Hepatocyte (in vitro differentiated cells): ENCODE measurements around the gene GPRIN3. TPM values are rescaled to one million over a fixed set of nuclear protein-coding genes. Genes with fewer than 3 reads are reported as not detected.

Experiments used
- DNase-seq: peaks from one replicate; pipeline ENCODE4 v3.0.0-alpha.2; 2016; ENCODE audit warnings: low spot score
- H2AFZ ChIP-seq: fragments of 200-600 bp; sonication (generic); 2 replicates; pipeline ENCODE4 v1.6.0; 2016; ENCODE audit warnings: antibody characterized with exemption, mild to moderate bottlenecking
- H3K27ac ChIP-seq: fragments of 200-600 bp; sonication (generic); 2 replicates; pipeline ENCODE4 v1.5.1; 2016; ENCODE audit warnings: mild to moderate bottlenecking
- H3K27me3 ChIP-seq: fragments of 200-600 bp; sonication (generic); 2 replicates; pipeline ENCODE4 v1.6.1; 2016
- H3K36me3 ChIP-seq: fragments of 200-600 bp; sonication (generic); replicated peaks from 2 replicates; pipeline ENCODE4 v1.5.1; 2016; ENCODE audit warnings: low read depth; ENCODE audit not compliant: insufficient read depth
- H3K4me1 ChIP-seq: fragments of 200-600 bp; sonication (generic); 2 replicates; pipeline ENCODE4 v1.5.1; 2016; ENCODE audit warnings: mild to moderate bottlenecking, moderate library complexity; ENCODE audit not compliant: insufficient read depth
- H3K4me2 ChIP-seq: fragments of 200-600 bp; sonication (generic); 2 replicates; pipeline ENCODE4 v1.6.0; 2016
- H3K4me3 ChIP-seq: fragments of 200-600 bp; sonication (generic); 2 replicates; pipeline ENCODE4 v1.5.1; 2016; ENCODE audit warnings: mild to moderate bottlenecking
- H3K79me2 ChIP-seq: fragments of 200-600 bp; sonication (generic); 2 replicates; pipeline ENCODE4 v1.6.0; 2017; ENCODE audit warnings: mild to moderate bottlenecking
- H3K9me2 ChIP-seq: fragments of 200-600 bp; sonication (generic); replicated peaks from 2 replicates; pipeline ENCODE4 v1.6.0; 2017; ENCODE audit warnings: mild to moderate bottlenecking; ENCODE audit not compliant: insufficient read depth
- H3K9me3 ChIP-seq: fragments of 200-600 bp; sonication (generic); 2 replicates; pipeline ENCODE4 v1.5.1; 2016; ENCODE audit warnings: low read depth, mild to moderate bottlenecking
- H4K20me1 ChIP-seq: fragments of 200-600 bp; sonication (generic); 2 replicates; pipeline ENCODE4 v1.6.0; 2016; ENCODE audit warnings: mild to moderate bottlenecking; ENCODE audit not compliant: insufficient read depth, poor library complexity, severe bottlenecking
- CTCF ChIP-seq: fragments of 200-600 bp; sonication (generic); IDR thresholded peaks from 2 replicates; pipeline ENCODE4 v1.5.1; 2016; ENCODE audit warnings: antibody characterized with exemption, mild to moderate bottlenecking; ENCODE audit not compliant: poor library complexity
- EZH2 ChIP-seq: fragments of 200-600 bp; sonication (generic); IDR thresholded peaks from 2 replicates; pipeline ENCODE4 v1.6.1; 2016; ENCODE audit warnings: antibody characterized with exemption, mild to moderate bottlenecking, borderline replicate concordance
- EZH2phosphoT487 ChIP-seq: fragments of 200-600 bp; sonication (generic); IDR thresholded peaks from one replicate; pipeline ENCODE4 v1.6.1; 2018; ENCODE audit warnings: antibody characterized with exemption, mild to moderate bottlenecking, low read depth, moderate library complexity; ENCODE audit not compliant: unreplicated experiment, severe bottlenecking
- WGBS: methylation state at CpG from one replicate; pipeline ENCODE4 v1.1.6; 2016; ENCODE audit warnings: low lambda C conversion rate; ENCODE audit errors: missing lambda C conversion rate; 5-methylcytosine and 5-hydroxymethylcytosine counted together
- polyA plus RNA-seq: library from polyadenylated mRNA; unstranded; fragments of >200 nt; fragmentation: Nextera tagmentation; extraction: Ambion mirVana; gene quantifications from 2 replicates; pipeline ENCODE4 v1.2.1, GENCODE V29; 2016
- total RNA-seq: library from RNA; depleted of rRNA; stranded (reverse); fragments of >200 nt; gene quantifications from 2 replicates; pipeline ENCODE4 v1.2.3, GENCODE V29; 2014

Gene GPRIN3
- total and polyA plus RNA-seq, 2 experiments from 2014 or later, result 0.64 to 3.0 TPM

GRCh38 chr4:89222170-89222569 lies 85.4 kb downstream of the GPRIN3 start:
- no peak for TF ChIP-seq EZH2
- no peak for TF ChIP-seq CTCF
- TF ChIP-seq EZH2phosphoT487, result no peak
- WGBS, result 40% methylated on average over 2 of the region's 2 CpGs
- Histone ChIP-seq H3K9me3 (no peaks in the 10 kb centered on the region), H3K9me2 (no peaks in the 10 kb centered on the region), H3K4me1 (peaks cover 11% of the 10 kb centered on the region), H3K27me3 (no peaks in the 10 kb centered on the region), H3K27ac (peak overlapping the region; percentile 63), H3K4me2 (no peak overlapping the region), H3K4me3 (no peak overlapping the region), H2AFZ (no peak overlapping the region), H3K36me3 (no peaks in the 10 kb centered on the region), H4K20me1 (no peaks in the 10 kb centered on the region), H3K79me2 (no peaks in the 10 kb centered on the region)
- peak; percentile 30 for DNase-seq

DNA sequence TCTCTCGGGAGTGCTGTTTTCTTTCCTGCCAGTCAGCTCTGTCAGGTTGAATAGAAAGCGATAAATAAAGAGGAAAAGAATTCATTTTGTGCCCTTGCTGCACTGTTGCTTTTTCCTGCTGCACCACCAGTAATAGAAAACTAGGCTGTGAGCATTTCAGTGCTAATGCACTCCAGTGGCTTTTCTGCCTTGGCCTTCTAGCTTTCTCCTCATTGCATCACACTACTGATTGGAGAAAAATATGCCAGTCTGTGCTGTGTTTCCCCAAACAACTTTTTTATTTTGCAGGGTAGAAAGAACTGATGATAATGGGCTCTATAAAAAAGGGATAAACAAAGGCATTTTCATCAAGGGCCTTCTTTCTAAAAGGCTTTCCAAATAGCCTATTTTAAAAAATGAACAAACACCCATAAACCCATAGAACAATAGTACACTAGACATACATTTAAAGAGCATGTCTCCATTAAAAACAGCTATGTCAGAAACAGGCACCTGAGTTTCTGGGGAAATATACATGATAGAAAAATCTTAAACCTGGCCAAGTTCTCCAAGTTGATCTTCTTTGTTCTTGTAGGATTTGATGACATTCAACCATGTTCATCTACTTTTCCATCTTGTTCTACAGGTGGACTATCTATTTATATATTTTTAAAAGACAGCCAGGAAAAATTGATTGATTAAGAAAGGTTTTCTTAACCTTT lies 86.3 kb downstream of the GPRIN3 start:
- Histone ChIP-seq H3K27ac (peak overlapping the region; percentile 63), H3K4me2 (no peak overlapping the region), H3K27me3 (no peaks in the 10 kb centered on the region), H4K20me1 (no peaks in the 10 kb centered on the region), H3K4me1 (peaks cover 11% of the 10 kb centered on the region), H3K4me3 (no peak overlapping the region), H3K36me3 (no peaks in the 10 kb centered on the region), H3K79me2 (no peaks in the 10 kb centered on the region), H3K9me3 (no peaks in the 10 kb centered on the region), H3K9me2 (no peaks in the 10 kb centered on the region), H2AFZ (no peak overlapping the region)
- 80% methylated on average over 2 of the region's 2 CpGs for WGBS
- DNase-seq, result peak; percentile 15
- TF ChIP-seq EZH2phosphoT487, result no peak
- no peak for TF ChIP-seq CTCF
- TF ChIP-seq EZH2, result no peak

DNA sequence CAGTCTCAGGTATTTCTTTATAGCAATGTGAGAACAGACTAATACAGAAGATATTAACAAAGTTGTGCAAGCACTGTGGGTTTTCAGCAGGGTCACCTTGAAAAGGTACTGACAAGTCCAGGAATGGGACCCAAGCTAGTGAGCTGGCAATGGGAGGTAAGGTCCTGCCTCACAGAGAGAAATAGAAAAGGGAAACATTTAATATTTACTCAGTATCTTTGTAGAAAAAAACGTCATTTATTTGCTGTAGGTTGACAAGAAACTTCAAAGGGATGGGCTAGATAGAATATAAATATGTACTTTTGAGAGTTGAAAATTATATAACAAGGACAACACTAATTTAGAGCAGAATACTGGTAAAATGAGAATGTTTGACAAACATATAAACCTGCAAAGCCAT lies 89.0 kb downstream of the GPRIN3 start:
- H3K9me2 ChIP-seq, result no peaks in the 10 kb centered on the region
- peak overlapping the region; percentile 31 for H3K27ac ChIP-seq
- no peaks in the 10 kb centered on the region for H3K9me3 ChIP-seq
- H3K36me3 ChIP-seq, result no peaks in the 10 kb centered on the region
- no peaks in the 10 kb centered on the region for H4K20me1 ChIP-seq
- peaks cover 11% of the 10 kb centered on the region for H3K4me1 ChIP-seq
- H3K27me3 ChIP-seq, result no peaks in the 10 kb centered on the region
- no peak overlapping the region for H2AFZ ChIP-seq
- H3K4me2 ChIP-seq, result no peak overlapping the region
- DNase-seq, result no peak
- no peaks in the 10 kb centered on the region for H3K79me2 ChIP-seq
- no peak for TF ChIP-seq EZH2
- no peak for TF ChIP-seq CTCF
- no peak for TF ChIP-seq EZH2phosphoT487
- no peak overlapping the region for H3K4me3 ChIP-seq
- WGBS, result 54% methylated on average over 1 of the region's 1 CpG
